PC-9 (cell line): ENCODE results near the gene TEPSIN.

Experiments used
- CTCF ChIP-seq: fragments of 200-600 bp; sonication (generic); conservative IDR thresholded peaks from 2 replicates; pipeline ENCODE4 v1.6.1; 2017; ENCODE audit warnings: mixed run types, antibody characterized with exemption, mild to moderate bottlenecking, moderate library complexity
- EZH2 ChIP-seq: fragments of 200-600 bp; sonication (generic); IDR thresholded peaks from 2 replicates; pipeline ENCODE4 v1.8.0; 2017; ENCODE audit warnings: antibody characterized with exemption, low read depth

- TF ChIP-seq CTCF (no peak), EZH2 (no peak)
Observed at GRCh38 chr17:81277421-81277820, 38.6 kb upstream of the TEPSIN start.
